Measurements from ENCODE around the gene KCNK5. TPM values are rescaled to one million over a fixed set of nuclear protein-coding genes. Genes with fewer than 3 reads are reported as not detected.

KCNK5 gene
- total and polyA plus RNA-seq, 2 donors (not counting 3 experiments of a cell fraction or from before 2014, with no cell fraction given), result not detected

DNA sequence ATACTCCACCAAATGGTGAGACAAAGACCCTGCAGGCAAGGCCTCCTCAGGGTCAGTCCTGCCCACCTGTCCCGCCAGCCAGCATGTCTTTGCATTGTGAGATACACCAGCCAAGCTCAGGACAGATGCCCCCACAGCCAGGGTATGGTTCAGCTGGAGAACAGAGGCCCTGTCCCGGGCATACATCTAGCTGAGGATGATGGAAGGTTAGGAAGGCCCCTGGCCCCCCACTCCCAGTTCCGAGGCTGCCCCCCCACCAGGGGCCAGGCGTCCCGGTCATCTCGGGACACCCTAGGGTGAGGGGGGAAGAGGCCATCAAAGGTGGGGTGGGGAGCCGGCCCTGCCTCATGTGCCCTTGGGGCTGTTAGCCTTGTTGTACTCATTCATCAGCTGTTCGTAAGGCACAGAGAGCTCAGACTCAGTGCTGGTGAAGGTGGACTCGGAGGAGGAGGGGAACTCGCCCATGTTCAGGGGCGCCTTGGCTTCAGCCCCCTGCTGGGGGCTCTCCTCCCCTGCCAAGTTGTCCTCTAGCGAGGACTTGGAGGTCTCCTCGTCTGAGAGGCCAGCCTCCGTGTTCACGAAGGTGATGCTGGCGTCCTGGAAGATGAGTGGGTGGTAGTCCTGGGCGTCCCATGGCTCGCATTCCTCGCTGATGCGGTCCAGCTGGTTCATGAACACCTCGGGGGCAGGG, 38.6 kb downstream of the KCNK5 start:
- Histone ChIP-seq H3K4me3 (replicated peaks in 1 of 3; ENCODE audit: insufficient read depth in 1 of 3, low read depth in 1 of 3, low read length in 3 of 3) (no peak overlapping the region), H3K9ac (replicated peaks; ENCODE audit: extremely low read depth, insufficient read depth, low read length) (no peak overlapping the region), H3K36me3 (ENCODE audit: control insufficient read depth in 2 of 2, extremely low read depth in 1 of 2, insufficient read depth in 2 of 2, low read length in 2 of 2) (no peaks in the 10 kb centered on the region), H3K9me3 (replicated peaks; ENCODE audit: control insufficient read depth, insufficient read depth, low read length) (no peaks in the 10 kb centered on the region), H3K4me2 (ENCODE audit: insufficient read depth, low read length) (no peak overlapping the region), H3K27ac (ENCODE audit: insufficient read depth, low read depth, low read length) (no peak overlapping the region), H3K4me1 (ENCODE audit: control insufficient read depth, extremely low read depth, insufficient read depth, low read length) (no peaks in the 10 kb centered on the region), H2AFZ (ENCODE audit: low read depth, low read length) (no peak overlapping the region), H3K79me2 (ENCODE audit: control insufficient read depth, insufficient read depth, low read length) (no peaks in the 10 kb centered on the region), H3K9me1 (replicated peaks; ENCODE audit: control insufficient read depth, extremely low read depth, insufficient read depth, low read length) (no peaks in the 10 kb centered on the region), H3K27me3 (ENCODE audit: control insufficient read depth in 2 of 2, insufficient read depth in 2 of 2, low read length in 2 of 2) (no peaks in the 10 kb centered on the region), H4K20me1 (replicated peaks; ENCODE audit: control insufficient read depth, extremely low read depth, insufficient read depth, low read length) (no peaks in the 10 kb centered on the region)
- TF ChIP-seq, protein P1, sequence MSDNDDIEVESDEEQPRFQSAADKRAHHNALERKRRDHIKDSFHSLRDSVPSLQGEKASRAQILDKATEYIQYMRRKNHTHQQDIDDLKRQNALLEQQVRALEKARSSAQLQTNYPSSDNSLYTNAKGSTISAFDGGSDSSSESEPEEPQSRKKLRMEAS (IDR thresholded peaks at IDR 0.05; ENCODE audit: insufficient read depth, insufficient read length), result no peak
- TF ChIP-seq POLR2A (IDR thresholded peaks at IDR 0.05; ENCODE audit: low read depth, low read length) (no peak), JUN (IDR thresholded peaks at IDR 0.05; ENCODE audit: borderline replicate concordance, insufficient read depth, insufficient read length, low read depth) (no peak), POLR2AphosphoS5 (IDR thresholded peaks at IDR 0.05; ENCODE audit: insufficient read depth, low read depth, low read length) (no peak), EZH2 (IDR thresholded peaks at IDR 0.05; ENCODE audit: borderline replicate concordance, low read depth, low read length, severe bottlenecking) (no peak), MYC (IDR thresholded peaks at IDR 0.05; ENCODE audit: low read depth, low read length) (no peak), FOS (IDR thresholded peaks at IDR 0.05; ENCODE audit: borderline replicate concordance, insufficient read depth, low read length) (no peak), GATA2 (IDR thresholded peaks at IDR 0.05; ENCODE audit: insufficient read depth, insufficient read length, low read depth, low read length) (no peak)
- TF ChIP-seq, protein P2, sequence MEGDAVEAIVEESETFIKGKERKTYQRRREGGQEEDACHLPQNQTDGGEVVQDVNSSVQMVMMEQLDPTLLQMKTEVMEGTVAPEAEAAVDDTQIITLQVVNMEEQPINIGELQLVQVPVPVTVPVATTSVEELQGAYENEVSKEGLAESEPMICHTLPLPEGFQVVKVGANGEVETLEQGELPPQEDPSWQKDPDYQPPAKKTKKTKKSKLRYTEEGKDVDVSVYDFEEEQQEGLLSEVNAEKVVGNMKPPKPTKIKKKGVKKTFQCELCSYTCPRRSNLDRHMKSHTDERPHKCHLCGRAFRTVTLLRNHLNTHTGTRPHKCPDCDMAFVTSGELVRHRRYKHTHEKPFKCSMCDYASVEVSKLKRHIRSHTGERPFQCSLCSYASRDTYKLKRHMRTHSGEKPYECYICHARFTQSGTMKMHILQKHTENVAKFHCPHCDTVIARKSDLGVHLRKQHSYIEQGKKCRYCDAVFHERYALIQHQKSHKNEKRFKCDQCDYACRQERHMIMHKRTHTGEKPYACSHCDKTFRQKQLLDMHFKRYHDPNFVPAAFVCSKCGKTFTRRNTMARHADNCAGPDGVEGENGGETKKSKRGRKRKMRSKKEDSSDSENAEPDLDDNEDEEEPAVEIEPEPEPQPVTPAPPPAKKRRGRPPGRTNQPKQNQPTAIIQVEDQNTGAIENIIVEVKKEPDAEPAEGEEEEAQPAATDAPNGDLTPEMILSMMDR (IDR thresholded peaks at IDR 0.05; ENCODE audit: extremely low read depth in 1 of 2, insufficient read depth in 1 of 2, low read depth in 1 of 2, low read length in 2 of 2), result no peak
- DNase-seq (ENCODE audit: low read depth, low spot score) (no peak), FAIRE-seq (no peak)
- dilution Hi-C loops (cut with MboI; ENCODE audit: extremely low pct_ligation_motif_present, low sequenced_read_pairs), result no loop called here
- POLR2A ChIA-PET, result no interaction called here
- CTCF ChIA-PET, result no interaction called here
- no TSS peak for BruUV-seq (replicated peaks)
- intact Hi-C loops (cut with micrococcal nuclease), result no loop called here
